Neural progenitor cell (in vitro differentiated cells): Measurements from ENCODE around the gene AJAP1. TPM values are rescaled to one million over a fixed set of nuclear protein-coding genes. Genes with fewer than 3 reads are reported as not detected.

Experiments used
- DNase-seq: peaks from one replicate; pipeline ENCODE4 v3.0.0-alpha.2; 2016; ENCODE audit warnings: low spot score
- H2AFZ ChIP-seq: fragments of 200-600 bp; sonication (generic); replicated peaks from 2 replicates; pipeline ENCODE4 v1.6.1; 2016; ENCODE audit warnings: antibody characterized with exemption
- H3F3A ChIP-seq: fragments of 200-600 bp; sonication (generic); 2 replicates; pipeline ENCODE4 v1.6.1; 2016; ENCODE audit warnings: antibody characterized with exemption, low read depth
- H3K27ac ChIP-seq: fragments of 200-600 bp; sonication (generic); 2 replicates; pipeline ENCODE4 v1.5.1; 2016; ENCODE audit warnings: mild to moderate bottlenecking
- H3K27me3 ChIP-seq: fragments of 200-600 bp; sonication (generic); 2 replicates; pipeline ENCODE4 v1.6.1; 2016; ENCODE audit warnings: mild to moderate bottlenecking, moderate library complexity
- H3K36me3 ChIP-seq: fragments of 200-600 bp; sonication (generic); 2 replicates; pipeline ENCODE4 v1.5.1; 2016
- H3K4me1 ChIP-seq: fragments of 200-600 bp; sonication (generic); 2 replicates; pipeline ENCODE4 v1.6.1; 2016; ENCODE audit warnings: mixed run types
- H3K4me2 ChIP-seq: fragments of 200-600 bp; sonication (generic); 2 replicates; pipeline ENCODE4 v1.6.1; 2016
- H3K4me3 ChIP-seq: fragments of 200-600 bp; sonication (generic); 2 replicates; pipeline ENCODE4 v1.5.1; 2016
- H3K79me2 ChIP-seq: fragments of 200-600 bp; sonication (generic); 2 replicates; pipeline ENCODE4 v1.6.1; 2016; ENCODE audit warnings: low read depth
- H3K9ac ChIP-seq: fragments of 200-600 bp; sonication (generic); 2 replicates; pipeline ENCODE4 v1.6.1; 2016
- H3K9me3 ChIP-seq: fragments of 200-600 bp; sonication (generic); 2 replicates; pipeline ENCODE4 v1.5.1; 2016; ENCODE audit warnings: low read depth
- H4K20me1 ChIP-seq: fragments of 200-600 bp; sonication (generic); 2 replicates; pipeline ENCODE4 v1.6.1; 2016; ENCODE audit warnings: low read depth
- H3K27ac Mint-ChIP-seq: 3 replicates; pipeline ENCODE4 v1.8.0; 2021; ENCODE audit warnings: mixed read lengths
- H3K27me3 Mint-ChIP-seq: 2 replicates; pipeline ENCODE4 v1.8.0; 2022; ENCODE audit warnings: low read depth, mild to moderate bottlenecking, inconsistent platforms, moderate library complexity, mixed read lengths; ENCODE audit not compliant: insufficient read depth
- H3K36me3 Mint-ChIP-seq: 3 replicates; pipeline ENCODE4 v1.8.0; 2021; ENCODE audit warnings: mixed read lengths
- H3K4me1 Mint-ChIP-seq: 3 replicates; pipeline ENCODE4 v1.8.0; 2021; ENCODE audit warnings: mixed read lengths
- H3K4me3 Mint-ChIP-seq: 3 replicates; pipeline ENCODE4 v1.8.0; 2021; ENCODE audit warnings: mild to moderate bottlenecking, moderate library complexity, mixed read lengths
- H3K9me3 Mint-ChIP-seq: 3 replicates; pipeline ENCODE4 v1.8.0; 2020; ENCODE audit warnings: mixed read lengths
- CTCF ChIP-seq: fragments of 200-600 bp; sonication (generic); IDR thresholded peaks from 2 replicates; pipeline ENCODE4 v1.5.1; 2017; ENCODE audit warnings: antibody characterized with exemption, mild to moderate bottlenecking
- EZH2 ChIP-seq: fragments of 200-600 bp; sonication (generic); IDR thresholded peaks from 2 replicates; pipeline ENCODE4 v1.6.1; 2017; ENCODE audit warnings: antibody characterized with exemption, mild to moderate bottlenecking, moderate library complexity
- EZH2phosphoT487 ChIP-seq: fragments of 200-600 bp; sonication (generic); IDR thresholded peaks from 2 replicates; pipeline ENCODE4 v1.6.1; 2017; ENCODE audit warnings: antibody characterized with exemption
- total RNA-seq: library from RNA; depleted of rRNA; stranded (reverse); fragments of >200 nt; gene quantifications from 2 replicates; pipeline ENCODE4 v1.2.3, GENCODE V29; 2015; ENCODE audit warnings: low replicate concordance

The AJAP1 gene
- total RNA-seq, 1 donor from 2014 or later: 0.21 TPM

GRCh38 chr1:4797429-4797828 is 143.0 kb downstream of the AJAP1 start:
- Histone ChIP-seq H3K79me2 (no peaks in the 10 kb centered on the region), H3K27me3 (no peaks in the 10 kb centered on the region), H3K27ac (no peak overlapping the region), H3F3A (no peaks in the 10 kb centered on the region), H3K9ac (no peak overlapping the region), H2AFZ (no peak overlapping the region), H3K4me3 (no peak overlapping the region), H3K9me3 (no peaks in the 10 kb centered on the region), H4K20me1 (no peaks in the 10 kb centered on the region), H3K36me3 (no peaks in the 10 kb centered on the region), H3K4me2 (no peak overlapping the region), H3K4me1 (no peaks in the 10 kb centered on the region)
- H3K4me1 Mint-ChIP-seq: no peaks in the 10 kb centered on the region
- no peak for TF ChIP-seq EZH2
- TF ChIP-seq EZH2phosphoT487: no peak
- no peak for TF ChIP-seq CTCF
- no peak overlapping the region for H3K4me3 Mint-ChIP-seq
- H3K27ac Mint-ChIP-seq: no peak overlapping the region
- H3K9me3 Mint-ChIP-seq: peaks cover 3% of the 10 kb centered on the region
- DNase-seq: no peak
- peaks cover 6% of the 10 kb centered on the region for H3K27me3 Mint-ChIP-seq
- H3K36me3 Mint-ChIP-seq: no peaks in the 10 kb centered on the region

GRCh38 chr1:4801192-4801924 is 146.9 kb downstream of the AJAP1 start:
- Mint-ChIP-seq H3K4me1 (no peaks in the 10 kb centered on the region), H3K9me3 (peaks cover 3% of the 10 kb centered on the region), H3K27me3 (peaks cover 4% of the 10 kb centered on the region), H3K4me3 (no peak overlapping the region), H3K36me3 (no peaks in the 10 kb centered on the region), H3K27ac (no peak overlapping the region)
- H3K9ac ChIP-seq: no peak overlapping the region
- no peaks in the 10 kb centered on the region for H3F3A ChIP-seq
- DNase-seq: no peak
- TF ChIP-seq EZH2phosphoT487: no peak
- no peak for TF ChIP-seq CTCF
- no peak for TF ChIP-seq EZH2
- no peak overlapping the region for H3K4me2 ChIP-seq
- no peaks in the 10 kb centered on the region for H3K79me2 ChIP-seq
- no peak overlapping the region for H3K4me3 ChIP-seq
- H3K36me3 ChIP-seq: no peaks in the 10 kb centered on the region
- H3K27ac ChIP-seq: no peak overlapping the region
- no peaks in the 10 kb centered on the region for H3K27me3 ChIP-seq
- no peaks in the 10 kb centered on the region for H4K20me1 ChIP-seq
- H3K9me3 ChIP-seq: no peaks in the 10 kb centered on the region
- H3K4me1 ChIP-seq: no peaks in the 10 kb centered on the region
- no peak overlapping the region for H2AFZ ChIP-seq

- no peaks in the 10 kb centered on the region for H3K4me1 Mint-ChIP-seq
- no peaks in the 10 kb centered on the region for H3K36me3 Mint-ChIP-seq
- no peaks in the 10 kb centered on the region for H3K36me3 ChIP-seq
- H3K9me3 Mint-ChIP-seq: peaks cover 3% of the 10 kb centered on the region
- H3K4me1 ChIP-seq: no peaks in the 10 kb centered on the region
- H3K27me3 ChIP-seq: no peaks in the 10 kb centered on the region
- no peak overlapping the region for H3K4me2 ChIP-seq
- no peaks in the 10 kb centered on the region for H3K79me2 ChIP-seq
- no peak overlapping the region for H3K27ac ChIP-seq
- no peaks in the 10 kb centered on the region for H4K20me1 ChIP-seq
- H3K27me3 Mint-ChIP-seq: peaks cover 4% of the 10 kb centered on the region
- no peak overlapping the region for H3K9ac ChIP-seq
- no peaks in the 10 kb centered on the region for H3K9me3 ChIP-seq
- DNase-seq: no peak
- H3K27ac Mint-ChIP-seq: no peak overlapping the region
- no peaks in the 10 kb centered on the region for H3F3A ChIP-seq
- no peak overlapping the region for H2AFZ ChIP-seq
- H3K4me3 ChIP-seq: no peak overlapping the region
- H3K4me3 Mint-ChIP-seq: no peak overlapping the region
- no peak for TF ChIP-seq EZH2phosphoT487
- no peak for TF ChIP-seq CTCF
- no peak for TF ChIP-seq EZH2
Observed at GRCh38 chr1:4802024-4802423, 147.6 kb downstream of the AJAP1 start.
